ENCODE results near the gene HOXA3.

Gene HOXA3

DNA sequence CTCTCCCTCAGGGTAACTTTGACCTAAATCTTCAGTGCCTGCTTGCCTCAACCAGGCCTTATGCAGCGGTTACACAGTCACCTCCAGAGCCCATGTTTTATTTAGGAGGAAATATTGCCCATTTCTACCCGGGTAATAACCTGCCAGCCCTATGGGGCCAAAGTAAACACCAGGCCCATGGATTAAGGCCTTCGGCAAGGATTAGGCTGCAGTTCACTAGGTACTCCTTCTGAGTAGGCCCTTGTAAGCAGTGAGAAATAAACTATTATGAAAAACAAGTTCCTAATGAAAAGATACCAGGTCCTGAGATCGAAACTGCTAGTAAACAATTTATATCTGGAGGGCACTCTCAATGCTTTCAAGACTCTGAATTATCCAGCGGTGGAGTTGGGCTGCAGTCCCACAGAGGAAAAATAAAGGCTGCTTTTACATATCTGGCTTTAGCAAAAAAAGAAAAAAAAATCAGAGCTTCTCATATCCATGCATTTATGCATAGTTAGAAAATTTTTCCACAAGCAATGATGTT lies 25.5 kb upstream of the HOXA3 start:
- no peak for FAIRE-seq

DNA sequence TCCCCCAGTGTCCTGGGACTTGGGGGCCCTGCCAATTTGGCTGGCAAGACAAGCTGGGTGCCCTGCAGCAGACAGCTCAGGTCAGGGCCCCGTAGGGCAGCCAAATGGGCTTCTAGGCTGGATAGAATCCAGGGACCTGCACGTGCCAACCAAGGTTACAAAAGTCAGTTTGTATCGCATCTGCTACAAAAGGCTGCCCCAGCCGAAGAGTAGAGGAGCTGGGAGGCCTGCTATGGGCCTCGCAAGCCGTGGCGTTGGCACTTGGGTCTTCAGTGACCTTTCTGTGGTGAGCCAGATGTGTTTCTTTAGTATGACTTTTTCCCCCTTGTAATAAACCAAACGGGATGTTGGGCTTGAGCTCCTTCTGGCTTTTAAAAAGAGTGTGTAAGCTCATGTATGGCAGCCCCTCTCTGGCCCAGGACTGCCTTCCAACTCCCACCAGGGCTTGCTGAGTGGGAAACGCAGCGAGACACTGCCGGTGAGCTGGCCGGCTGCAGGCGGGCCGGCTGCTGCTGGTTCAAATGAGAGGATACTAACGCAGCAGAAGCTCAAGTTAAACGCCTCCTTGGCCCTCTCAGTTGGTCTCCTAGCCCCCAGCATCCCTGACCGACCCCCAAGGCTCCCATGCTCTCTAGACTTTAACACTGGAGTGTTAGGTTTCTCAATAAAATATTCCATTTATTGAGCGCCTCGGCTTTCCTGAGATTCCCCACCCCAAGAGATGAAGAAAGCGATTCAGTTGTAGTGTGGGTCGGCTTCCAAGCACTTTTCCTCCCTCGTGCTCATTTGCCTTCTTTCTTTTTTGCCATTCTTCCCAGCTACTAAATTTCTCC lies 24.8 kb upstream of the HOXA3 start:
- FAIRE-seq: no peak

DNA sequence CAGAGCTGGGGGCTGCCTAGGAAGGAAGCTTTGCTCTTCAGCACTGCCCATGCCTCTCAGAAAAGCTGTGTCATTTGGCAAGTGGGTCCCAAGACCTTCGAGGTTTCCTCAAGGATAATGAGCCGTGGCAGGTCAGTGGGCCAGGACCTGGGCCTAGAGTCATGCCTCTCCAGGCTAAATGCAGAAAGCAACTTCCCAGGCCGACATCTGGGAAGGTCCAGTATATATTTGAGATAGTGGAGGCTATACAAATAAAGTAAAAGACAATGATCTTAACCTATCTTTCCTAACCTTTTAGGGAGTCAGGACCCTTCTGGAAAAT lies 24.1 kb upstream of the HOXA3 start:
- FAIRE-seq: no peak

DNA sequence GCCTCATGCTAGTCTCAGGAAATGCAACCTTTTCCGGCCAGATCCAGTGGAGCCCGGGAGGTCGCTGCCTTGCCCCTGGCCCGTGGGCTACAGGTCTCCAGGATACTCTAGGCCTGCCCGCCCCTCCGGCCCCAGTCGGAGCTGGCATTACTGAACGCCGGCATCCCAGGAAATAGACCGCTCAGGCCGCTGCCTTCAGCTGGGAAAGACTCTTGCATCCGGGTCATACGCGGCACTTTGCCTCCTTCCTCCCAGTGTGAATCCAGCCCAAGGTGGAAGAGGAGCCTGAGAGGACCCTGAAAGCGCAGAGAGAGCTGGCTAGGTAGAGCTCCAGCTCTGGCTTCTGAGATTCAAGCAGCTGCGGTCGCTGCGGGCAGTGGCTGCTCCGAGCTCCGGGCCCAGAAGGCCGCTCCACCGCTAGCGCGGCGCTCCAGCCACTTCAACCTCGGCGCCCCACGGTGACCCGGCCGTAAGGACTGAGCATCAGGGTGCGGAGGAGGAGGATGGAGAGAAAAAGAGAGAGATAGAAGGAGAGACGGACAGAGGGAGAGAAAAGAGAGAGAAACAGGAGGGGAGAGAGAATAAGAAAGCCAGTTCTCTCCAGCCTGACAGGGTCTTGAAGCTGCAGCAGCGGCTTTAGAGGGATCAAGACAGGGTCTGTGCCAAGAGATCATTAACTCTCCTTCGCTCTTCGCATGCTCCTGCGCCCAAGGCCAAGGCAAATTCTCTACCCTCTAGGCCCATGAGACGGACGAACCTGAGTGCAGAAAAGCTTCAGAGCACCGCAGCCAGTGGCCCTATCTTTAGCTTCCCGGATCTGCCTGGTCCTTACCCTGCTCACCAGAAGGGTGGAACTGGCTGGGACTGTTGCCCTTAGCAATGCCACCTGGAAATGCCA lies 23.5 kb upstream of the HOXA3 start:
- FAIRE-seq: no peak

DNA sequence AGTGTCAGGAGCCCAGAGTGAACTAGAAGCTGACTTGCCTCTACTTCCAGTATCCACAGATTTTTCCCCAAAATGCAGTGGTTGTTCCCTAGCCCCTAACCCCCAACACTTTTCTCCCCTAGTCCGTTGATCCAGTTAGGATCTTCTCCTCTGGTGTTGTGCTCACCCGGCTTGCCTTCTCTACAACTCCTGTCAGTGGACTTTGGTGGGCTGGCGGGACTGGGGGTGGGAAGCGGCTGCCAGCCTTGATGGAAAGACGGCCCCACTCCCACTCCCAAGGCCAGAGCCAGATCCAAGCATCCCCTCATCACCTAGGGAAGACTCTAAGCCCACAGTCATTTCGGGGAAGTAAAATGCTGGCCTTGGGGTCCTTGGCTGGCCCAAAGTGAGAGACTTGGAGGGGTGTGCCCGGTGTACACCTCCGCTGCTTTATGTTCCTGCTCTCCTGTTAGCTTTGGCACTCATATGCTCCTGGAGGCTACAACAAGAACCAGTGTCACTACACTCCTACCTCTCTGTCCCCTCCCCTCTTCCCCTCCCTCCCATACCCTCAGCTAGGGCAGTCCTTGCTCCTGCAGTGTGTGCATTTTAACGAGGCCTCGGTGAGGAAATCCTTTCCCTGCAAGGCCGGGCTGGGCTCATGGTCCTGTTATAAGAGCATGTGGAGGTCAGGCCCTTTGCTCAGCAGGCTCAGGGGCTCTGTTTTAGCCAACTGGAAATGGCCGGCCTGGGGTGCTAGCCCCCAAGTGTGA lies 22.7 kb upstream of the HOXA3 start:
- FAIRE-seq: no peak

DNA sequence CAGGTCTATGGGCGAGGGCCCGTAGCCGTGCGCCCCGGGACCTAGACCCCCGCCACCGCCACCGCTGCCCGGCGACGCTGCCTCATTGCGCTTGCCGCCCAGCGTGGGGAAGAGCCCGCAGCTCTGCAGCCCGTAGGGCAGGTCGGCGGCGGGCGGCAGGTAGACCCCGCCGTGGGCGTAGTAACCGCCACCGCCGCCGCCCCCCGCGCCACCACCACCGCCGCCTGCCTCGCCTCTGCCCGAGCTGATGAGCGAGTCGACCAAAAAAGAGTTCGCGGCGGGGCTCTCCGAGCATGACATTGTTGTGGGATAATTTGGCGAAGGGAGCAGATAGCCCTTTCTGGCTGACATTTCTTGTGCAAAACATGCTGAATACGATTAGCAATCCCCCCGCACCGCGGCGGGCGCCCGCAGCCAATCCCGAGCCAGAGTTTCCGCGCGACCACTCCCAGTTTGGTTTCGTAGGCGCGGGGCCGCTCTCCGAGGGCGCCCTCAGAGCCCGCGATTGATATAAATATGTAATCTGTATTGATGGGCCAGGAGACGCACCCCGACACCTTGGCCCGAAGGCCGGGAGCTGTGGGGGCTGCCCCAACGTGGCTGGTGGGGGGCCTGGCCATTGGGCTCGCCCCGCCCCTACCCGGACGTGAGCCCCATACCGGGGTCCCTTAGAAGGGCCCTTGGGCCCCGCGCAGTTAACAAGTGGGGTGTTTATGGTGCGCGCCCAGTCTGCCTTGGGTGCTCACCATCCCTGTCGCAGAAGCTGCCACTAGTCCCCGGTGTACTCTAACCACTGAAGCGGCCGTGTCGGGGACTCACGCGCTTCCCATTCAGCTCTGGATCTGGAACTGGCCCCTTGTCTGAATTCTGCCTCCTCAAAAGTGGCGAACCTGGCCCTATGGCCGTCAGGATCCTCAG lies 21.8 kb upstream of the HOXA3 start, which contains the start of gene HOXA10:
Gene HOXA10, minus strand, starts transcription at position 365 of the 918 bp plus-strand sequence. Its CDS starts 14 bp downstream, at position 351.
- FAIRE-seq: no peak

DNA sequence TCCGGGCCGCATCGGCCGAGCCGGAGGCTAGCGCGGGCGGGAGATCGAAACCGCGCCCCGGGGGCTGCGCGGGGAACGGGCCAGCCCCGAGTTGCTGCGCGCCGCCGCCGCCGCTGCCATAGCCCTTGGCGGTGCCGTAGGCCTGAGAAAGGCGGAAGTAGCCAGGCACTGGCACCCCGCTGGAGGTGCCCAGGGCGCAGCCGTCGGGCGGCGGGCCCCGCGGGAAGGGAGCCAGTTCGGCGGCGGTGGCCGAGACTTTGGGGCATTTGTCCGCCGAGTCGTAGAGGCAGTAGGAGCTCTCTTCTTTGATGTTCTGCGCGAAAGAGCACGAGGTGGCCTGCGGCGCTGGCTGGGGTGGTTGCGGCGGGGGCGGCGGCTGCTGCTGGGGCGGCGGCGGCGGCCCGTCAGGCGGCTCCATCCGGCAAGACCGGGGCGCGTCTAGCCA lies 21.1 kb upstream of the HOXA3 start:
- FAIRE-seq: no peak

DNA sequence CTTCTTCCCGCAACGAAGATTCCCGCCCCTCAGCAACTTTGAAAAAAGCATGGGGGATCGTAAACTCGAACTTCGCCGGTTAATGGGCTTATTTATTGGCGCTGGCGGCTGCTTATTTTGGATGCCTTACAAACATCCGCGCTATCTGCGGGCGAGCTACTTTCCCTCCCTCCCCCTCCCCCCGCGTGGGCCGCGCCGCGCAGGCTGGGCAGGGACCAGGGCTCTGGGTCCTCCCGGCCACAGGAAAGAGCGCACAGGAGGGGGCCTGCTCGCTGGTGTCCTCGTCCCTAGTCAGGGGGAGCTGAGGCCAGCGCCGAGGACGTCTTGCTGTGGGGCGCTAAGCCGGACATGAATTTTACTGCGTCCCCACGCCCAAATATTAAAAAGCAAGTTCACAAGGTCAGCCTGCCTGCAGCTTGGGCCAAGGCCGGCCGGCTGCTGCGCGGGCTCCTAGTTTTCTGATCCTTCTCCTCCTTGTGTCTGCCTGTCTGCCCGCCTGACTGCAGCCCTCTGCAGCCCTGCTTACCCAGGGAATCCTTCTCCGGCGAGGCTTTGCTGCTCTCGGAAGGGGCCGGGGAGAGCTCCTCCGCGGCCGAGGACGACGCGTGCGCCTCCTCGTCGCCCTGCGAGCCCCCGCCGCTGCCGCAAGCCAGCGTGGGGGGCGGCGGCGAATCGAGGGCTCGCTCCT lies 20.6 kb upstream of the HOXA3 start:
- no peak for FAIRE-seq

DNA sequence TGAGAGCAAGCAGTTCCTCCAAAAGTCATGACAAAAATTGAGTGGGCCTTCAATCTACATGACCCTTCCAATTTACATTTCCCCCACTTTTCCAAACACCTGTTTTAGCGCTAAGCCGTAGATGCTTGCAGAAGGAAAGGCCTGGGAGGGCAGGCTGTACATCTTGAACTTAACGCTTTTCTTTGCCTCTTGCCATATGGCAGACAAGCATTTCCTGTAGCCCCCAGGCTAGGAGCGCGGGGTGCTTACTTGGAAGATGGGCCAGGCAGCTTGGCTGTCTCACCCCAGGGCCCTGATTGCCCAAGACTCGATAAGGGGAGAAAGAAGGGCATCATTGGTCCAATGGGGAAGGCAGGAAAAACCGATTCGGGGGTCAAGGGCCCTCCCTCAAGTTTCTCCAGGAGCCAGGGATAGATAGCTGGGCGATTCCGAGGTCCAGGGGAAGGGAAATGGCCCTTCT lies 20.0 kb upstream of the HOXA3 start:
- FAIRE-seq: no peak

DNA sequence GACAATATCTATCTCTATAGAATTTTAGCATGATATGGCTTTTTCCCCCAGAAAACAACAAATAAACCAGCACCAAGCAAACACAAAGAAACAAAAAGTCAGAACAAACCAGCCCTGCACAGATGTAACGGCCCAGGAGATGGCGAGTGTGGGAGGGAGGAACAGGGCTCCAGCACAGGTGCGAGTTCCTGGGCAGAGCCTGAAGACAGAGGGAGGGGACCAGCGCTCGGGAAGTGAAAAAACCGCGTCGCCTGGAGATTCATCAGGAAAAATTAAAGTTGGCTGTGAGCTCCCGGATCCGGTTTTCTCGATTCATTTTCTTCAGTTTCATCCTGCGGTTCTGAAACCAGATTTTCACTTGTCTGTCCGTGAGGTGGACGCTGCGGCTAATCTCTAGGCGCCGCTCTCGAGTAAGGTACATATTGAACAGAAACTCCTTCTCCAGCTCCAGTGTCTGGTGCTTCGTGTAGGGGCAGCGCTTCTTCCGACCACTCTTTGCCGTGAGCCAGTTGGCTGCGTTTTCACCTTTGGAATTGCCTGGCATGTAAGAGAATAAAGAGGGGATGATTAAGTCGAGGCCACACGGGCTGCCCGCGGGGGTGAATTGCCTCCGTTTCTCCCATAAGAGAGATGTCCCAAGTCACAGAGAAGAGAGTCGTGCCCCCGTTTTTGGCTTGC lies 19.4 kb upstream of the HOXA3 start:
- FAIRE-seq: no peak

DNA sequence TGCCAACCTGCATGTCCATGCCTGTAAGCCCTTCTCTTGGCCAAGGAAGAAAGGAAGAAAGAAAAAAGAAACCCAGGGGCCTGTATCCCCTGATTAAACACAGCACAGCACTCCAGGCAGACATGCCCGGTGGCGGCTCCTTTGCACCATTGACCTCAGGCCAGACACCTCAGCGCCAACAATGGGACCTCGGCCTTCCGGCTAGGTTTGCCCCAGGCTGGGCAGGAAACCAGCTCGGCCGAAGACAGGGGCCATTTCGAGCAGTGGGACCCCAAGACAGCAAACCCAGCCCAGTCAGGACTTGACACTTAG lies 18.9 kb upstream of the HOXA3 start:
- no peak for FAIRE-seq

DNA sequence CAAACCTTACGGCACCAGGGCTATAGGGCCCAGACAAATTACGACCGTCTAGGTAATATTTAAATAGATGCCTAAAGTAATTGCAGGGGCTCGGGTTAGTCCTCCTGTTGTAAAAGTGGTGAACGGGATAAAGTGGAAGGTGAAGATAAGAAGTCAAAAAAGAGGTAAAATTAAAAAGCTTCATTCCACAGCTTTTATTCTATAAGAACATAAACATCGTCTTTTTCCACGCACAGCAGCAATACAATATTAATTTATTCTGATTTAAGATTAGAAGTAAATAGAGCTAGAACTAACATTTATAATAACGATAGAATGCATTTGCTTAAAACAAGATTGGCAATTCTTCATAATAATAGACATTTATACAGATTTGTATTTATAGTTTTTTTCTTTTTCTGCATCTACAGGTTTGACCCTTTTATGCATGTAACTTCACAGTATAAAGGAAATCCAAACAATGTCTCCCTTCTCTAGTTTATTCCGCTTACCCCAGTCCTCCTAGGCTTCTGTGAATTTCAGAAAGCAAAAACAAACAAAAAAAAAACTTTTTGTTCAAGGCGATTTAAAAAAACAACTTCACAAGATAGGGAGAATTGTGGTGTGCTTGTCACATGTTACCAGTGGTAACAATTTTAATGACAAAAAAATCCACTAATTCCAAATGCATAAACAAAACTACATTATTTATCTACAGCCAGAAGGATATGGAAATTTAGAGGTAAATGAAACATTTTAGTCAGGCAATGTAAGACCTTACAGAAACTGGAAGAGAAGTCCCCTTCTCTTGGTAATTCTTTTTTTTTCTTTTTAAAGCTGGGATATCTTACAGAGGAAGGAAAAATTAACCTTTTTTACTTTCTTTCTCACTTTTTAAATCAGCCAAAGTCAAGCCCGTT lies 18.3 kb upstream of the HOXA3 start:
- no peak for FAIRE-seq

DNA sequence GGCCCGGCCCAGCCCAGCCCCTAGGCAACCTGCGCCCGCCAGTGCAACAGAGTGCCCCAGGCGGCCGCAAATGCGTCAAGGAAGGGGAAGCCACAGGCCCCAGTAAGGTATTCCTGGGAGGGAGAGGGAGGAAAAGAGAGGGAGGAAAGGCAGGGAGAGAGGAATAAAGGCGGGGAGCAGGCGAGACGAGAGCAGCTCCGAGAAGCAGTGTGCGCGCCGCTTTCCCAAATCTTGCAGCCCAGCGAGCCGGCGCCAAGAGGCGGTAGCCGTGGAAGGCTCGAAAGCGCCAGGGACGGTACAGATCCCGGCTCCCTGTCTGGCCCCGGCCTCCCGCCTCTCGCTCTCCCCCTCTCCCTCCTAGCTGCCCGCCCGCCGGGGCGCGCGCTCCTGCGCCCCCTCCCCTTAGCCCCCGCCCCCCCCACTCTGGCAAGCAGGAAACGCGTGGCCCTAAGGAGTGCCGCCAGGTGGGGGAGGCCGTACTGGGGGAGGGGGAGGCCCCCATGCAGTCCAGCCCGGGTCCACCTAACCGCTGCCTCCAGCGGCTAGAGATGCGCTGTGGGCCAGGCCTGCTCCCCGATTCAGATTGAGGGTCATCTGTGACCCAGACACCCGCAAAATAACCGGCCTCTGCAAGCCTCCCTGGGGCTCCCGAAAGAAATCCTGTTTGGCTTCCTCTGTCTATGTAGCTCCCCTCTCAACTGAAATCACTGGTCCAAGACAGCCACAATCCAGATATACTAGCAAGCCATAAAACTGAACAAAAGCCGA lies 17.5 kb upstream of the HOXA3 start:
- FAIRE-seq: no peak

DNA sequence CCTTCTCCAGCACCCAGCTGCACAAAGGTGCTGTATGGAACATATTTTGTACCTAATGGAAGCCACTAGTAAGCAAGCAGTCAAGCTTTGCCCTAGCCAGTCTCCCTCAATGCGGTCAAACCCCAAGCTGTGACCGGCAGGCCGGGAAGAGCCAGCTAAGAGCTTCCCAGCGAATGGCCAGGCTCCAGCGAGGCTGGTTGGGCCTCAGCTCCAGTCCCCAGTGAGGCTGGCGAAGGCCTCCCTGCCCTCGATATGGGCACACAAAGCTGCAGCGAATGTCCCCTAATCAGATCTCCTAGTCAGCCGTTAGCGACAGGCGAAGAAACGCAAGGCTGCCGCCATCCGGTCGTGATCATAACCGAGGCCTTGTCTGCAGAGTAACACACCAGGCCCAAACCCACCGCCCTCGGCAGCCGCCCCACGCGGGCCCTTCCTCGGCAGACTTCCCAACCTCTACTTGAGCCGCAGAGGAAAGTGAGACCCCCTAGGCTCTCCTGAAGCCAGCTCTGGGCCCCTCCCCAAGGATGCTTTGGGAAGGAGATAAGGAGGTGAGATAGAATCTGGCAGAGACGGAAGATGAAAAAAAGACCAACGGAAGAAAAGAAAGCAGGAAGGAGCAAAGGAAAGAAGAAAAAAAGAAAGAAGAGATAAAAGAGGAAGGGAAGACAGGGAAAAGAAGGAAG lies 16.0 kb upstream of the HOXA3 start:
- no peak for FAIRE-seq

DNA sequence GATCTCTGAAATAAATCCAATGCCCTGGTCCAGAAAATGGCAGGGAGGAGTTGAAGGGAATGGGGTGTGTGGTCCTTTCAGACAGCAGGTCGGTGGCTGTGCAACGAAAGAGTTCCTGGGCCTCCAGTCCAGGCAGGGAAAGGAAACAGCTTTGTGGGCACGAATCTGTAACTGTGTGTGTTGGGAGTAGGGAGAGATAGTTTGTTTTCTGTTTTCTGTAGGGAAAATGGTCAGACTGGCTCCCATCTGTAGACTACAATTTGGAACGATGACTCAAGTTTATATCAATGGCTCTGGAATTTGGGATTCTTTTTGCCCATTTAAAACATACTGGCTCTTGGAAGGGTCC lies 15.5 kb upstream of the HOXA3 start:
- no peak for FAIRE-seq

DNA sequence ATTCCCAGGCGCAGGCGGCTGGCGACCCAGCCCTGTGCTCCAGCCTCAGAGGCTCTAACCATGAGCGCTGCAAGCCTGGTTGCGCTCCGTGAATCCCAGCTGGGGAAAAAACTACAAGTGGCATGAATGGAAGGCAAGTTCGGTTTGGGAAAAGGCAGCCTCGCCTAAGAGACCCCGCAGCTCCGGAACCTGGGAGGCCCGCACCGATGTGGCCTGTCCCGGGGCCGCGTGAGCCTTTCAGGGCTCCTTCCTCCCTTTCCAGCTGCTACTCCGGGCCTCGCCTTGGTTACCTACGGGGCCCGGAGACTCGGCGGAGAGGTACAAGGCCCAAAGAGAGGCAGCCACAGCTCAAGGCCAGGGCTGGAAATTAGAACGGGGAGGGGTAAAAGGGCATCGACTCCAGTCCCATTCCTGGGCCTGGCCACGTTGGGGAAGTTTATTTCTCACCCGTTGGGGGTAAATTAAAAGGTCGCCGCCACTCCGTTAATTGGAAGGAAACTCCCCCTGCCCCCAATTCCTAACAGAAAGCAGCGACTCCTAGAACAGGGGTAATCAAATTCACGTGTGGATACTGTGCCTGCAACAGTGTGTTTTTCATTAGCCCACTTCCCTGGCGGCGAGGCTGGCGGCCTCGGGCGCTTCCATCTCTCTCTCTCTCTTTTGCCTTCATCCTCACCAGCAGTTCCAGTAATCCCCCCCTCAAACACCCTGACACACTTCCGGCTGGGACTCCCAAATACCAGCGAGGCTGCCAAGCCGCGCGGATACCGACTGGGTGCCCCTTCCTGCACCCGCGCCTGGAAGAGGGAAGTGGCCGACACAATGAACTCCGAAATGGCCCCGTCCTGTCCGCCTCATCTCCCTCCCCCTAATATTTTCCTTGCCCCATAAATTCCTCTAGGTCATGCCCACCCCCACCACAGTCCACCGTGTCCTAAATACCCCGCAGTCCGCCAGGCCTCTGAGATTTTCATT lies 14.4 kb upstream of the HOXA3 start:
- no peak for FAIRE-seq

DNA sequence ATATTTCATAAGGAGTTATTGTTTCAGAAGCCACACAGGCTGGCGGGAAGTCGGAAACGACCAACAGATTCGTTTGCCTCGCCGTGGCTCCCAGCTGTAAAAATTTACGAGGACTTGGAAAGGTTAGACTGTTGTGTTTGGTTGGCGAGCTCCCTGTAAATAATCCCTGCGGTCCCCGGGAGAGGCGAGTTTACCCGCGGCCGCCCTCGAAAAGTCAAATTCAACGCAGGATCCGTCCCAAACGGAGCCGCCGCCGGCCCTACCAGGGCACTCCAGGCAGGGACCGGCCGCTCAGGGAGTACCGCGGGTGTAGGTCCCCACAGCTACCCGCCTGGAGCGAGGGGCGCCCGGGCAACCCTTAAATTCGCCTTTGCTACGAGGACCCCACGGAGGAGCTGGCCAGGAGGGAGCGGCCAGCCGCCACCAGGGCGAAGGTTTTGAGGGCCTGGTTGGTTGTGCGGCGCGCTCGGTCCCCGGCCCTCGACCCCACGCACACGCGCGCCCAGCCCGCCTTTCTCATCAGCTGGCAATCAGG lies 13.7 kb upstream of the HOXA3 start:
- no peak for FAIRE-seq

Measured in colon (tissue), 2 donors.